Measurements from ENCODE around the gene FUZ.

DNA sequence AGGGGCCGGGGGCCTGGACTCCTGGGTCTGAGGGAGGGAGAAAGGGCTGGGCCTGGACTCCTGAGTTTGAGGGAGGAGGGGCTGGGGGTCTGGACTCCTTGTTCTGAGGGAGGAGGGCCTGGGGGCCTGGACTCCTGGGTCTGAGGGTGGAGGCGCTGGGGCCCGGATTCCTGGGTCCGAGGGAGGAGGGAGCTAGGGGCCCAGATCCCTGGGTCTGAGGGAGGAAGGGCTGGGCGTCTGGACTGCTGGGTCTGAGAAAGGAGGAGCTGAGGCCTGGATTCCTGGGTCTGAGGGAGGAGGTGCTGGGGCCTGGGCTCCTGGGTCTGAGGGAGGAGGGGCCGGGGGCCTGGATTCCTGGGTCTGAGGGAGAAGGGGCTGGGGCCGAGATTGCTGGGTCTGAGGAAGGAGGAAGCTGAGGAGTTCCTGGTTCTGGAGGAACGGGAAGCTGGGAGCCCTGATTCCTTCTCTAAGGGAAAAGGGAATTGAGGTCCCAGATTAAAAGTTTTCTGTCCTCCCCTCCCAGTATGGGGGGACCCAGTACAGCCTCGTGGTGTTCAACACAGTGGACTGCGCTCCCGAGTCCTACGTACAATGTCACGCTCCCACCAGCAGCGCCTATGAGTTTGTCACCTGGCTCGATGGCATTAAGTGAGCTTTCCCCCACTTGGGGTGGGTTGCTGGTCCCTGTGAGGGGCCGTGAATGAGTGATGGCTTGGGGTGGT lies 5.7 kb upstream of the FUZ start:
- TF ChIP-seq POLR2AphosphoS5 (IDR thresholded peaks at IDR 0.05; ENCODE audit: borderline replicate concordance, low read depth, low read length) (no peak), EZH2 (IDR thresholded peaks at IDR 0.05) (no peak)
